Measurements from ENCODE around the gene KRTAP10-11. TPM values are rescaled to one million over a fixed set of nuclear protein-coding genes. Genes with fewer than 3 reads are reported as not detected.

The KRTAP10-11 gene
- total RNA-seq, 1 donor = not detected

DNA sequence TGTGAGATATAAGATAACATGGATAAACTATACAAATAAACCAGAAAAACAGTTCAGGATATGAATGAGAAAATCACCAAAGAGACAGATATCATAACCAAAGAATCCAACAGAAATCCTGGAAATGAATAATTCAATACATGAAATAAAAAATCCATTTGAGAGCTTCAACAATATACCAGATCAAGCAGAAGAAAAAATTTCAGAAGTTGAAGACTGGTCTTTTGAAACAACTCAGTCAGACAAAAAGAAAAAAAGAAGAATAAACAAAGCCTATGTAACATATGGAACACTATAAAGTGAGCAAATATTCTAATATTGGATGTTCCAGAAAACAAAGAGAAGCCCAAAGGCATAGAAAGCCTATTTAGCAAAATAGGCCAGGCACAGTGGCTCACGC is 25.7 kb downstream of the KRTAP10-11 start:
- DNase-seq (ENCODE audit: low read depth) = no peak
- TF ChIP-seq, protein P1, sequence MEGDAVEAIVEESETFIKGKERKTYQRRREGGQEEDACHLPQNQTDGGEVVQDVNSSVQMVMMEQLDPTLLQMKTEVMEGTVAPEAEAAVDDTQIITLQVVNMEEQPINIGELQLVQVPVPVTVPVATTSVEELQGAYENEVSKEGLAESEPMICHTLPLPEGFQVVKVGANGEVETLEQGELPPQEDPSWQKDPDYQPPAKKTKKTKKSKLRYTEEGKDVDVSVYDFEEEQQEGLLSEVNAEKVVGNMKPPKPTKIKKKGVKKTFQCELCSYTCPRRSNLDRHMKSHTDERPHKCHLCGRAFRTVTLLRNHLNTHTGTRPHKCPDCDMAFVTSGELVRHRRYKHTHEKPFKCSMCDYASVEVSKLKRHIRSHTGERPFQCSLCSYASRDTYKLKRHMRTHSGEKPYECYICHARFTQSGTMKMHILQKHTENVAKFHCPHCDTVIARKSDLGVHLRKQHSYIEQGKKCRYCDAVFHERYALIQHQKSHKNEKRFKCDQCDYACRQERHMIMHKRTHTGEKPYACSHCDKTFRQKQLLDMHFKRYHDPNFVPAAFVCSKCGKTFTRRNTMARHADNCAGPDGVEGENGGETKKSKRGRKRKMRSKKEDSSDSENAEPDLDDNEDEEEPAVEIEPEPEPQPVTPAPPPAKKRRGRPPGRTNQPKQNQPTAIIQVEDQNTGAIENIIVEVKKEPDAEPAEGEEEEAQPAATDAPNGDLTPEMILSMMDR (IDR thresholded peaks at IDR 0.05; ENCODE audit: insufficient read depth, low read depth, low read length) = no peak
- no peak overlapping the region for H3K4me3 ChIP-seq (ENCODE audit: low read depth, low read length)

DNA sequence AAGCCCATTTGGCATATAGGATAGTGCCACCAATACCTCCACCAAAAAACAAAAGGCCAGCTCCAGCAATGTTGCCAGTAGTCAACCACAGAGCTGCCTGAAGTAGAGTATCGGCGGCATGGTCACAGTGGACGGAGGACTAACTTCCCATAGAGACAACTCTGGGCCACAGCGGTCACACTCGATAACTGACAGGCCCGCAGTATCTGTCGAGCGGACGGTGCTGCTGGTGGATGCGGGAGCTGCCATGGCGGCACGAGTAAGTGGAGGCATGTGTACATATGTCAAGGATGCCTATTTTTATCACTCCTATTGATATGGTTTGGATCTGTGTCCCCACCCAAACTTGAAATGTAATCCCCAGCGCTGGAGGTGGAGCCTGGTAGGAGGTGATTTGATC is 31.7 kb downstream of the KRTAP10-11 start:
- no peak overlapping the region for H3K4me3 ChIP-seq (ENCODE audit: low read depth, low read length)
- TF ChIP-seq, protein P1 (IDR thresholded peaks at IDR 0.05; ENCODE audit: insufficient read depth, low read depth, low read length) = no peak
- DNase-seq (ENCODE audit: low read depth) = no peak

DNA sequence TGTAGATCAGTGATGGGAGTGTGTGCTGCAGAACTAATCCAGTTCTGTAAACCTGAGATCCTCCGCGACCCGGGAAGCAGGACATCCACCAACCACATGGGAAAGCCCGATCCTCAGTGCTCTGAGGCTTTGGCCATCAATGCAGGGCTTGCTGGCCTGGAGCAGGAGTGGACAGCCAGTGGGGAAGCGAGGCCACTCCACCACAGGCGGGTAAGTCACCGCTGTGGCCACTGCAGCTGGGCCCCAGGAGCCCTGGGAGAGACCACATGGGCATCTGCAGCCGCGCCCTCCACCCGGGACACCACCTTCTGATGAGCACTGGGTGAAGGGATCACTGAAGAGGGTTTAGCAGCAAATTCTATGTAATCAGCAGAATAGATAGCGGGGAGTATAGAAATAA is 34.9 kb downstream of the KRTAP10-11 start:
- no peak for DNase-seq (ENCODE audit: low read depth)
- H3K4me3 ChIP-seq (ENCODE audit: low read depth, low read length) = no peak overlapping the region
- TF ChIP-seq, protein P1 (IDR thresholded peaks at IDR 0.05; ENCODE audit: insufficient read depth, low read depth, low read length) = no peak

DNA sequence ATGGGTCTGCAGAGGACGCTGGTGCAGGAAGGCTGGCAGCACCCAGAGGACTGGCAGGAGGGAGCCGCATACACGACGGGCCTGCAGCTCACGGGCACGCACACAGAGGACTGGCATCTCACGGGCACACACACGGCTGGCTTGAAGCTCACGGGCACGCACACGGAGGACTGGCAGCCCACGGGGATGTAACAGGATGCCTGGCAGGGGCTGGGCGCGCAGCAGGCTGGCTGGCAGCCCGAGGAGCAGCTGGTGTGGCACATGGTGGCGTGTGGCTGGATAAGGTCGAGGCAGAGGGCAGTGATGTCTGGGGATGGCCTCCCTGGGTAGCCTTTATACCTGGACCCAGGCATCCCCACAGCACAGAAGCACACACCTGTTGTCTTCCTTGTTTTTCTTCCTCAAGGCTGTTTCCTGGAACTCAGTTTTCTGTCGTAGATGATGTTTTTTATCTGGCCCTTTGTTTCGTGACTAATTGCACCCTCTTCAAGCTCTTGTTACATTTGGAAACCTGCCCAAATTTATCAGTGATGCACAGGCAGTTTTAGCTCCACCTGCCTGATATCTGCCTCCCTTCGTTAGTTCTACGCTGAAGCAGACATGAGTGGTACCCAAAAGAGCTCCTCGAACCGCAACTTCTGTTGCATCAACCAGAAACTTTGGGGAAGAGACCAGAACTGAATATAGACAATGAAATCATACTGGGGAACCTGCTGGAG is 35.8 kb downstream of the KRTAP10-11 start, which contains the start of gene KRTAP12-1:
KRTAP12-1 (minus strand) TSS at position 303 of the 719 bp plus-strand sequence; CDS start at position 263, 40 bp downstream.
- H3K4me3 ChIP-seq (ENCODE audit: low read depth, low read length) = no peak within 1 kb of the TSS
- no peak for DNase-seq (ENCODE audit: low read depth)
- TF ChIP-seq, protein P1 (IDR thresholded peaks at IDR 0.05; ENCODE audit: insufficient read depth, low read depth, low read length) = no peak

DNA sequence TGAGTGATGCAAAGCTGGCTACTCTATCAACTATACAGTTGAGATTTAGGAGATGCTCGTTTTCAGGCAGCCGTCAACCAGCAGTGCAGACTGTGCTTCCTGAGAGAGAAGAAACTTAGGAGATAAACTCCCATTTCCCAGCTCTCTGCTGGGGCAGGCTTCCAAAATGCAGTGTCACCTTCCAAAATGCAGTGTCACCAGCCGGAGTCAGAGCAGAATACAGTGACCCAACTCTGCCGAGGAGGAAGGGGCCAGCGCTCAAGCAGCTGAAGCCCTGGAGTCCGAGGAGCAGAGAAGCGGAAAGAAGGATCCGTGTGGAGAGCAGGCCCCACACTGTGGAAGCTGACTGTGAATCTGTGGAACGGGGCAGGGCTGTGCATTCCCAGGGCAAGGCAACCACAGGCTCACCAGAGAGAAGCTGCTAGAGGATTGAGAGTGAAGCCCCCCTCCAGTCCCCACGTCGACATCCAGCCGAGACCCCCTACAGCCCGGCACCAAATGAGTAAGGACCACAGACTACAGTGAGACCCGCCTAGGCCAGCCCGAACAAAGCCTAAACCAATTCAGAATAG is 36.5 kb downstream of the KRTAP10-11 start:
- TF ChIP-seq, protein P1 (IDR thresholded peaks at IDR 0.05; ENCODE audit: insufficient read depth, low read depth, low read length) = no peak
- DNase-seq (ENCODE audit: low read depth) = no peak
- H3K4me3 ChIP-seq (ENCODE audit: low read depth, low read length) = no peak overlapping the region

DNA sequence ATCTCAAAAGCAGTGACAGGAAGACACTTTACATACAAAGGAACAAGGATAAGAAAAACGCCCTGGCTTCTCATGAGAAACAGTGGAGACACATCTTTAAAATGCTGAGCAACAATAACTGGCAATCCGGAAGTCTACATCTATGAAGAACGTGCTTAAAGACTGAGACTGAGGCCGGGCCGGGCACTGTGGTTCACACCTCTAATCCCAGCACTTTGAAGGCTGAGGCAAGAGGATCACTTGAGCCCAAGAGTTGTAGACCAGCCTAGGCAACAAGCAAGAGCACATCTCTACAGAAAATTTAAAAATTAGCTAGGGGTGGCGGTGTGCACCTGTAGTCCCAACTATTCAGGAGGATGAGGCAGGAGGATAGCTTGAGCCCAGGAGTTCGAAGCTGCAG is 37.9 kb downstream of the KRTAP10-11 start:
- TF ChIP-seq, protein P1 (IDR thresholded peaks at IDR 0.05; ENCODE audit: insufficient read depth, low read depth, low read length) = no peak
- DNase-seq (ENCODE audit: low read depth) = no peak
- no peak overlapping the region for H3K4me3 ChIP-seq (ENCODE audit: low read depth, low read length)

Measured in fibroblast of villous mesenchyme (primary cell).